Measurements from ENCODE around the gene AP2A2.

The AP2A2 gene

GRCh38 chr11:1032310-1032891, 106.7 kb downstream of the AP2A2 start:
- DNase-seq, result no peak

GRCh38 chr11:1033016-1033798, 107.5 kb downstream of the AP2A2 start:
- DNase-seq, result no peak

- no peak for DNase-seq
These were observed 108.3 kb downstream of the AP2A2 start for GRCh38 chr11:1034001-1034400.

- no peak for DNase-seq
These were observed 109.0 kb downstream of the AP2A2 start for GRCh38 chr11:1034456-1035295.

- DNase-seq, result no peak
These were observed 110.1 kb downstream of the AP2A2 start for GRCh38 chr11:1035577-1036283.

- DNase-seq, result no peak
These were observed 110.7 kb downstream of the AP2A2 start, which contains the start of gene MUC6 for GRCh38 chr11:1036303-1036923. TSS of gene MUC6 (minus strand) at chr11:1036718. CDS start at chr11:1036655, 63 bp downstream.

GRCh38 chr11:1036931-1037330, 111.3 kb downstream of the AP2A2 start:
- DNase-seq, result no peak

GRCh38 chr11:1037506-1038055, 111.9 kb downstream of the AP2A2 start:
- no peak for DNase-seq

GRCh38 chr11:1038361-1038760, 112.7 kb downstream of the AP2A2 start:
- no peak for DNase-seq

GRCh38 chr11:1038921-1039320, 113.3 kb downstream of the AP2A2 start:
- no peak for DNase-seq

- DNase-seq, result no peak
These were observed 114.1 kb downstream of the AP2A2 start for GRCh38 chr11:1039481-1040427.

- no peak for DNase-seq
These were observed 114.9 kb downstream of the AP2A2 start for GRCh38 chr11:1040428-1041148.

GRCh38 chr11:1041149-1041467, 115.4 kb downstream of the AP2A2 start:
- no peak for DNase-seq

- DNase-seq, result no peak
These were observed 115.8 kb downstream of the AP2A2 start for GRCh38 chr11:1041471-1041870.

- DNase-seq, result no peak
These were observed 116.4 kb downstream of the AP2A2 start for GRCh38 chr11:1041936-1042608.

GRCh38 chr11:1042626-1043562, 117.2 kb downstream of the AP2A2 start:
- DNase-seq, result no peak

- no peak for DNase-seq
These were observed 118.0 kb downstream of the AP2A2 start for GRCh38 chr11:1043563-1044096.

- no peak for DNase-seq
These were observed 118.5 kb downstream of the AP2A2 start for GRCh38 chr11:1044160-1044559.
